NOMO-1 (cell line): Measurements from ENCODE around the gene CHMP4A.

Experiments
- DNase-seq, 2 experiments: peaks; one replicate each; lab custom pipeline; 2025; ENCODE audit not compliant: unreplicated experiment in 2 of 2; lab: John Stamatoyannopoulos, UW

Gene CHMP4A

DNA sequence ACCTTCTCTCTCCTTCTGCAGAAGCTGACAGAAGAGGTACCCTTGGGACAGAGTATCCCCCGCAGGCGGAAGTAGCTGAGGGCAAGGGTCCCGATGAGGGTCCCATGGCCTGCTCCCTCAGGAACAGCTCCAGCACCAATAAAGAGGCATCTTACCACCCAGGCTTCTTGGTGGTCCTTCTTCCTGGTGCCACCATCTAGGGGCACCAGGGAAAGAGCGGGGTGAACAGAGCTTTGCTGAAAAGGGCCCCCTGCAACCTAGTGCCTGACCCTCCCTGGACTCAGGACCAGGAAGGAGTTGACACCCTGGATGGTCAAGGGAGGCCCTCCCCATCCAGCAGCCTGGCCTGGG, 52.8 kb downstream of the CHMP4A start:
- DNase-seq, result no peak

DNA sequence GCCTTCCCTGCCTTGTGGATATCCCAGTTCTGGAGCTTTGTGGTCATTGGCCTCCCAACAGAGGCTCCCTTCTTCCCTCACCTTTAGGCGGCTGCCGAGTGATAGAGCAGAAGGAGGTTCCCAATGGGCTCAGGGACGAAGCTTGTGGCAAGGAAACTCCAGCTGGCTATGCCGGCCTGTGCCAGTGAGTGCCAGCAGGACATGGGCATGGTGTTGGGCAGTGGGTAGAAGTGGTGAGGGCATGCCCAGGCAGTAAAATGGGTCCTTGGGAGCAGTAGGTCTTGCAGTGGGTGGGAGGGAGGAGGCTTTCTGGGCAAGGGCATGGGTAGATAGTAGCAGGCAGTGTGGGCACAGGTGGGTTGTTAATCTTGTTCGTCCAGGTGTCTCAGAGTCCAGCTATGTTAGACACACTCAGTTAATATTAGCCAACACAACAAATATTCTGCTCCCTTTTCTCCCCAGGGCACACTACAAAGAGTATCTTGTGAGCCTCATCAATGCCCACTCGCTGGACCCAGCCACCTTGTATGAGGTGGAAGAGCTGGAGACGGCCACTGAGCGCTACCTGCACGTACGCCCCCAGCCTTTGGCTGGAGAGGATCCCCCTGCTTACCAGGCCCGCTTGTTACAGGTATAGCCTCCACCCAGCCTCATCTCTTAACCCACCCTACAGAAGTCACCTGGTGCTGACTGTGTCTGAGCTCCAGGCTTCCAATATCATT, 53.4 kb downstream of the CHMP4A start:
- DNase-seq, result no peak
